HepG2 (cell line): ENCODE measurements around the gene SOX4. TPM values are rescaled to one million over a fixed set of nuclear protein-coding genes. Genes with fewer than 3 reads are reported as not detected.

Source experiments
- ATAC-seq: fragments of 200-7000 bp; cut with Tn5 transposase; 3 replicates; pipeline ENCODE4 v1.9.1; 2020; ENCODE audit warnings: mild to moderate bottlenecking, moderate library complexity
- BruUV-seq: library from RNA; stranded (reverse); fragments of 400-500 nt; replicated peaks from 2 replicates; lab custom pipeline; 2021; lab: Mats Ljungman, UMichigan
- CTCF ChIA-PET: fragments of 300-600 bp; formaldehyde crosslinking; extraction: SDS; loops from one replicate; lab custom pipeline; 2021; ENCODE audit warnings: low total read pairs, inconsistent platforms, low intra/inter-chr PET ratio; lab: Yijun Ruan, JAX
- POLR2A ChIA-PET: fragments of 350-600 bp; sonication (Branson Sonifier 250); formaldehyde crosslinking; loops from one replicate; lab custom pipeline; 2020; ENCODE audit warnings: antibody characterized with exemption, inconsistent platforms; lab: Yijun Ruan, JAX
- DNase-seq: peaks from one replicate; pipeline ENCODE4 v3.0.0-alpha.2; 2015; ENCODE audit warnings: low spot score
- FAIRE-seq: peaks from 3 replicates; lab custom pipeline; 2011; peaks lifted over from hg19 to GRCh38; lab: Jason Lieb, UNC
- H2AFZ ChIP-seq: one replicate; pipeline ENCODE4 v1.6.1; 2011; ENCODE audit warnings: low read length, inconsistent platforms
- H3K27ac ChIP-seq: fragments of 300-600 bp; 3 replicates; pipeline ENCODE4 v1.8.0; 2011; ENCODE audit warnings: mixed run types, mild to moderate bottlenecking, mixed read lengths, low read length, inconsistent platforms; ENCODE audit not compliant: insufficient read depth; ENCODE audit errors: extremely low read length
- H3K27me3 ChIP-seq, 2 experiments: fragments of 200-600 bp in 1 of 2; 2 replicates in 1 of 2; 3 replicates in 1 of 2; pipeline versions ENCODE4 v1.6.0 to v1.8.0; 2011; ENCODE audit warnings: low read length in 2 of 2, mild to moderate bottlenecking in 2 of 2, moderate library complexity in 2 of 2, inconsistent platforms in 1 of 2; ENCODE audit not compliant: insufficient read depth in 2 of 2, control insufficient read depth in 1 of 2
- H3K36me3 ChIP-seq, 2 experiments: fragments of 200-600 bp in 1 of 2; replicated peaks in 1 of 2; 2 replicates in 1 of 2; 3 replicates in 1 of 2; pipeline versions ENCODE4 v1.5.1 to v1.8.0; 2011; ENCODE audit warnings: low read length in 2 of 2, inconsistent platforms in 1 of 2; ENCODE audit not compliant: insufficient read depth in 2 of 2, control insufficient read depth in 1 of 2
- H3K4me1 ChIP-seq: 2 replicates; pipeline ENCODE4 v1.5.1; 2012; ENCODE audit warnings: low read length, inconsistent platforms; ENCODE audit not compliant: insufficient read depth
- H3K4me2 ChIP-seq: 2 replicates; pipeline ENCODE4 v1.6.0; 2011; ENCODE audit warnings: low read depth, low read length, inconsistent platforms
- H3K4me3 ChIP-seq, 3 experiments: fragments of 200-600 bp in 1 of 3; sonication (generic), shearing (Covaris generic) in 1 of 3; replicated peaks in 1 of 3; 2 replicates each; pipeline ENCODE4 v1.5.1; 2011 to 2016; ENCODE audit warnings: low read length in 3 of 3, inconsistent platforms in 2 of 3, low read depth in 2 of 3, mild to moderate bottlenecking in 2 of 3, control low read depth in 1 of 3, mixed read lengths in 1 of 3; ENCODE audit not compliant: insufficient read depth in 1 of 3
- H3K79me2 ChIP-seq: one replicate; pipeline ENCODE4 v1.6.1; 2011; ENCODE audit warnings: low read length, inconsistent platforms; ENCODE audit not compliant: insufficient read depth
- H3K9ac ChIP-seq: 2 replicates; pipeline ENCODE4 v1.6.0; 2011; ENCODE audit warnings: mild to moderate bottlenecking, low read depth, low read length, inconsistent platforms; ENCODE audit not compliant: insufficient read depth
- H3K9me3 ChIP-seq: 2 replicates; pipeline ENCODE4 v1.5.1; 2012; ENCODE audit warnings: mild to moderate bottlenecking, low read length
- H4K20me1 ChIP-seq: 2 replicates; pipeline ENCODE4 v1.6.0; 2011; ENCODE audit warnings: inconsistent platforms, mild to moderate bottlenecking, low read length, moderate library complexity; ENCODE audit not compliant: insufficient read depth
- CBX2 ChIP-seq, 2 experiments: fragments of 200-600 bp in 1 of 2; sonication (generic); formaldehyde crosslinking in 1 of 2; IDR thresholded peaks; 2 replicates each; pipeline versions ENCODE4 v1.7.0 to v1.8.1; 2018 to 2022; ENCODE audit warnings: low read depth in 2 of 2, low read length in 1 of 2, mild to moderate bottlenecking in 1 of 2, missing genetic modification reagents in 1 of 2
- DPF2 ChIP-seq: sonication (generic); formaldehyde crosslinking; IDR thresholded peaks from 2 replicates; pipeline ENCODE4 v1.4.0; 2020; ENCODE audit warnings: mild to moderate bottlenecking, low read depth, missing genetic modification reagents, borderline replicate concordance
- EHMT2 ChIP-seq: fragments of 200-600 bp; sonication (generic); IDR thresholded peaks from 2 replicates; pipeline ENCODE4 v1.7.0; 2017; ENCODE audit warnings: antibody characterized with exemption, low read depth, low read length, borderline replicate concordance
- ESRRA ChIP-seq: sonication (generic); formaldehyde crosslinking; IDR thresholded peaks from 2 replicates; pipeline ENCODE4 v1.5.1; 2020; ENCODE audit warnings: mild to moderate bottlenecking, low read depth, missing genetic modification reagents
- FOSL1 ChIP-seq: sonication (generic); formaldehyde crosslinking; IDR thresholded peaks from 2 replicates; pipeline ENCODE4 v1.9.0; 2021; ENCODE audit warnings: missing genetic modification reagents, borderline replicate concordance
- HDAC1 ChIP-seq: sonication (generic); formaldehyde crosslinking; IDR thresholded peaks from 2 replicates; pipeline ENCODE4 v1.5.1; 2020; ENCODE audit warnings: mild to moderate bottlenecking, missing genetic modification reagents
- HNRNPH1 ChIP-seq: fragments of 200-400 bp; formaldehyde crosslinking; optimal IDR thresholded peaks from 2 replicates; pipeline ENCODE3; 2017; ENCODE audit warnings: mild to moderate bottlenecking, low read depth, low read length
- NCOA5 ChIP-seq: sonication (generic); formaldehyde crosslinking; IDR thresholded peaks from 2 replicates; pipeline ENCODE4 v1.4.0; 2020; ENCODE audit warnings: missing genetic modification reagents
- NFIB ChIP-seq: sonication (generic); formaldehyde crosslinking; IDR thresholded peaks from 2 replicates; pipeline ENCODE4 v1.9.0; 2021; ENCODE audit warnings: missing genetic modification reagents, mild to moderate bottlenecking, borderline replicate concordance
- POLR2AphosphoS2 ChIP-seq: IDR thresholded peaks from 2 replicates; pipeline ENCODE4 v1.6.1; 2011; ENCODE audit warnings: low read depth, low read length, improper control_type of control experiment
- RARG ChIP-seq: sonication (generic); formaldehyde crosslinking; IDR thresholded peaks from 2 replicates; pipeline ENCODE4 v1.4.0; 2020; ENCODE audit warnings: low read depth, mild to moderate bottlenecking, missing genetic modification reagents
- SNAPC2 ChIP-seq: sonication (generic); formaldehyde crosslinking; IDR thresholded peaks from 2 replicates; pipeline ENCODE4 v1.8.1; 2022; ENCODE audit warnings: mild to moderate bottlenecking, missing genetic modification reagents
- SP2 ChIP-seq: sonication (generic); formaldehyde crosslinking; IDR thresholded peaks from 2 replicates; pipeline ENCODE4 v1.5.1; 2020; ENCODE audit warnings: mild to moderate bottlenecking, missing genetic modification reagents
- ZFYVE20 ChIP-seq: sonication (generic); formaldehyde crosslinking; IDR thresholded peaks from 2 replicates; pipeline ENCODE4 v1.8.0; 2023; ENCODE audit warnings: low read depth, mild to moderate bottlenecking, moderate library complexity, missing genetic modification reagents, borderline replicate concordance
- ZNF446 ChIP-seq: sonication (generic); formaldehyde crosslinking; IDR thresholded peaks from 2 replicates; pipeline ENCODE4 v1.5.0; 2020; ENCODE audit warnings: mild to moderate bottlenecking, missing genetic modification reagents
- ZNF674 ChIP-seq: sonication (generic); formaldehyde crosslinking; IDR thresholded peaks from 2 replicates; pipeline ENCODE4 v1.5.0; 2020; ENCODE audit warnings: low read depth, mild to moderate bottlenecking, missing genetic modification reagents
- ZNF891 ChIP-seq: sonication (generic); formaldehyde crosslinking; IDR thresholded peaks from 2 replicates; pipeline ENCODE4 v1.5.0; 2020; ENCODE audit warnings: mild to moderate bottlenecking, missing genetic modification reagents
- in situ Hi-C: cut with HindIII; loops from 2 replicates; pipeline ENCODE4 v1.10.0; 2017; ENCODE audit warnings: low pct_unique_long_range_greater_than_20kb; ENCODE audit not compliant: extremely low pct_ligation_motif_present
- intact Hi-C: fragments of 100-400 bp; cut with micrococcal nuclease; formaldehyde crosslinking; loops from one replicate; pipeline ENCODE4 v1.10.0; 2022; ENCODE audit not compliant: unreplicated experiment
- polyA plus RNA-seq, 8 experiments: library from polyadenylated mRNA; depleted of rRNA in 3 of 8; stranded (reverse) in 7 of 8; unstranded in 1 of 8; fragments of >200 nt; fragmentation: Illumina TruSeq in 4 of 8; extraction: Trizol in 4 of 8; gene quantifications; 2 replicates each; pipeline versions ENCODE4 v1.2.1 to v1.2.3, GENCODE V29; 2011 to 2016; ENCODE audit warnings: low read depth in 4 of 8, missing spikeins in 1 of 8, mixed read lengths in 1 of 8; ENCODE audit not compliant: insufficient read depth in 1 of 8
- total RNA-seq, 5 experiments: library from RNA; depleted of rRNA; stranded (reverse); fragments of >200 nt; fragmentation: Illumina TruSeq; extraction: Trizol; gene quantifications; 2 replicates each; pipeline ENCODE4 v1.2.3, GENCODE V29; 2016; ENCODE audit warnings: low read depth in 1 of 5
- TF ChIP-seq, protein P1 (sequence below): sonication (generic); formaldehyde crosslinking; IDR thresholded peaks from 2 replicates; pipeline ENCODE4 v1.4.0; 2020; ENCODE audit warnings: mild to moderate bottlenecking, missing genetic modification reagents, borderline replicate concordance

Gene SOX4
- total and polyA plus RNA-seq, 2 of the 13 experiments (the other 11 are each of a cell fraction or from before 2014, with no cell fraction given) = 2.6 to 3.4 TPM

- intact Hi-C loops = no loop called here
- ATAC-seq = no peak
- Histone ChIP-seq H3K27me3 (no peaks in the 10 kb centered on the region), H3K4me1 (no peaks in the 10 kb centered on the region), H3K4me2 (no peak overlapping the region), H3K27ac (no peak overlapping the region), H3K9ac (no peak overlapping the region), H3K4me3 (no peak overlapping the region), H3K9me3 (no peaks in the 10 kb centered on the region), H3K79me2 (no peaks in the 10 kb centered on the region), H3K36me3 (no peaks in the 10 kb centered on the region), H4K20me1 (no peaks in the 10 kb centered on the region), H2AFZ (no peak overlapping the region)
- ChIA-PET POLR2A (no interaction called here), CTCF (no interaction called here)
- FAIRE-seq = no peak
- no peak for DNase-seq
- in situ Hi-C loops = no loop called here
- no TSS peak for BruUV-seq
- no peak for TF ChIP-seq NFIB
- no peak for TF ChIP-seq ZFYVE20 (CRISPR knock-in tag)
- no peak for TF ChIP-seq DPF2
- TF ChIP-seq FOSL1 (CRISPR knock-in tag) = no peak
- TF ChIP-seq ESRRA = no peak
- no peak for TF ChIP-seq POLR2AphosphoS2
- no peak for TF ChIP-seq HNRNPH1
- TF ChIP-seq HDAC1 = no peak
- TF ChIP-seq ZNF446 (CRISPR knock-in tag) = no peak
- TF ChIP-seq SNAPC2 (CRISPR knock-in tag) = no peak
- TF ChIP-seq ZNF674 (CRISPR knock-in tag) = no peak
- no peak for TF ChIP-seq EHMT2
- no peak for TF ChIP-seq RARG
- no peak for TF ChIP-seq SP2
- TF ChIP-seq CBX2 (IDR thresholded peaks at IDR 0.05; ENCODE audit: low read depth, low read length) = no peak
- no peak for TF ChIP-seq CBX2 (CRISPR knock-in tag; IDR thresholded peaks at IDR 0.05; ENCODE audit: low read depth)
- no peak for TF ChIP-seq NCOA5 (CRISPR knock-in tag)
- TF ChIP-seq, protein P1, sequence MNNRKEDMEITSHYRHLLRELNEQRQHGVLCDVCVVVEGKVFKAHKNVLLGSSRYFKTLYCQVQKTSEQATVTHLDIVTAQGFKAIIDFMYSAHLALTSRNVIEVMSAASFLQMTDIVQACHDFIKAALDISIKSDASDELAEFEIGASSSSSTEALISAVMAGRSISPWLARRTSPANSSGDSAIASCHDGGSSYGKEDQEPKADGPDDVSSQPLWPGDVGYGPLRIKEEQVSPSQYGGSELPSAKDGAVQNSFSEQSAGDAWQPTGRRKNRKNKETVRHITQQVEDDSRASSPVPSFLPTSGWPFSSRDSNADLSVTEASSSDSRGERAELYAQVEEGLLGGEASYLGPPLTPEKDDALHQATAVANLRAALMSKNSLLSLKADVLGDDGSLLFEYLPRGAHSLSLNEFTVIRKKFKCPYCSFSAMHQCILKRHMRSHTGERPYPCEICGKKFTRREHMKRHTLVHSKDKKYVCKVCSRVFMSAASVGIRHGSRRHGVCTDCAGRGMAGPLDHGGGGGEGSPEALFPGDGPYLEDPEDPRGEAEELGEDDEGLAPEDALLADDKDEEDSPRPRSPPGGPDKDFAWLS (CRISPR knock-in tag) = no peak
- no peak for TF ChIP-seq ZNF891 (CRISPR knock-in tag)
These were observed 15.0 kb upstream of the SOX4 start for GRCh38 chr6:21578523-21578922.
